Thyroid gland (tissue), 4 donors: Measurements from ENCODE around the gene NPIPB2. TPM values are rescaled to one million over a fixed set of nuclear protein-coding genes. Genes with fewer than 3 reads are reported as not detected.
"Not testable (repeated sequence)": the region's sequence is repeated elsewhere in the genome, so short reads cannot be mapped to it uniquely, and the experiment has no call there.

Experiments
- DNase-seq, 2 donors: peaks; one replicate each; pipeline ENCODE4 v3.0.0-alpha.2; 2019
- H3K27ac ChIP-seq, 3 donors: fragments of 200-600 bp; sonication (generic); 1 replicate in 2 of 3; 2 replicates in 1 of 3; pipeline ENCODE4 v1.5.1; 2016 to 2019; ENCODE audit warnings: mild to moderate bottlenecking in 1 of 3, moderate library complexity in 1 of 3
- H3K27me3 ChIP-seq: fragments of 200-600 bp; sonication (generic); one replicate; pipeline ENCODE4 v1.5.1; 2019
- H3K36me3 ChIP-seq, 2 donors: fragments of 200-600 bp; sonication (generic); one replicate each; pipeline ENCODE4 v1.5.1; 2016 to 2019
- H3K4me1 ChIP-seq, 2 donors: fragments of 200-600 bp; sonication (generic); one replicate each; pipeline ENCODE4 v1.5.1; 2017 to 2019
- H3K4me3 ChIP-seq, 3 donors: fragments of 200-600 bp; sonication (generic); replicated peaks in 1 of 3; 1 replicate in 2 of 3; 2 replicates in 1 of 3; pipeline ENCODE4 v1.5.1; 2016; ENCODE audit warnings: mild to moderate bottlenecking in 1 of 3
- H3K9me3 ChIP-seq: fragments of 200-600 bp; sonication (generic); one replicate; pipeline ENCODE4 v1.5.1; 2017
- CTCF ChIP-seq, 6 experiments: fragments of 200-600 bp in 3 of 6; fragments of 450-650 bp in 3 of 6; sonication (generic) in 3 of 6; IDR thresholded peaks; one replicate each; pipeline ENCODE4 v1.5.1; 2016 to 2019; ENCODE audit warnings: antibody characterized with exemption in 6 of 6, mild to moderate bottlenecking in 2 of 6, inconsistent platforms in 1 of 6, moderate library complexity in 1 of 6
- POLR2A ChIP-seq, 2 donors: fragments of 450-650 bp; IDR thresholded peaks; one replicate each; pipeline ENCODE4 v1.6.1; 2017; ENCODE audit warnings: antibody characterized with exemption in 2 of 2, mild to moderate bottlenecking in 2 of 2, moderate library complexity in 1 of 2
- WGBS, 2 donors: methylation state at CpG; one replicate each; pipeline ENCODE4 v1.1.5; 2017; 5-methylcytosine and 5-hydroxymethylcytosine counted together
- intact Hi-C: fragments of 100-400 bp; cut with DNase I; formaldehyde crosslinking; loops from one replicate; pipeline ENCODE4 v1.15.1; 2023
- total RNA-seq, 4 donors: library from RNA; depleted of rRNA; stranded (reverse); fragments of >200 nt; gene quantifications; one replicate each; pipeline ENCODE4 v1.2.3, GENCODE V29; 2016

The NPIPB2 gene
- total RNA-seq, 4 donors from 2014 or later: 5.9 to 34.4 (median 9.7) TPM

DNA sequence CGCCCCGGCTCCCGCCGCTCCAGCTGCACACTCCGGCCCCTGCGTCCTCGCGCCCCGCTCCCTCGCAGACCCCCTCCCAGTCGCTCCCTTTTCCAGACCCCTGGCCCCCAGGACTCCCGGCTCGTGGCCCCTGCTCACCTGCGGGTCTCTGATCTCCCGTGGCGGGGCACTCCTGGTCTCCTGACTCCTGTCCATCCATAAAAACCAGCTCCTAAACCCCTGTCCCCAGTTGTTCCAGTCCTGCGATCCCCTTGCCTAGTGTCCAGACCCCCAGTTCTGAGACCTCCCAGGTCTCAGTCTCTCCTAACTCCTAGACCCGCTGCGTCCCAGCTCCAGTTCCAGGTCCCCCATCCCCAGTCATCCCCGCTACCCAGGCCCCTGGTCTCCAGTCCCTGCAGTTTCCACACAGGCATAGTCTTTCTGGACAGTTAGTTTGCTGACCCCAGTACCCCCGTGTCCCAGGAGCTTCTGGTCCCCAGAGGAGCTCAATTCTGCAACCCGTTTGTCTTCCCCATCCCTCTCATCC is 35.1 kb upstream of the NPIPB2 start:
- Histone ChIP-seq H3K4me1 (peaks cover 12 to 17% of the 10 kb centered on the region in 2 donors), H3K27ac (peak overlapping the region; percentile 46 to 73 (median 69)), H3K36me3 (no peaks in the 10 kb centered on the region), H3K4me3 (peak overlapping the region; percentile 39 to 75 (median 61)), H3K9me3 (no peaks in the 10 kb centered on the region), H3K27me3 (no peaks in the 10 kb centered on the region)
- intact Hi-C loops: no loop called here
- WGBS, 2 donors: 1 to 2% methylated on average over 7 to 11 of the region's 22 CpGs
- TF ChIP-seq CTCF (IDR thresholded peaks at IDR 0.05) (no peak), POLR2A (IDR thresholded peaks at IDR 0.05) (peak in 1 of 2 donors; percentile 20)
- no peak for DNase-seq

GRCh38 chr16:11973070-11973469 is 31.2 kb upstream of the NPIPB2 start:
- Histone ChIP-seq H3K4me3 (no peak overlapping the region), H3K36me3 (no peaks in the 10 kb centered on the region), H3K9me3 (no peaks in the 10 kb centered on the region), H3K4me1 (peaks cover 12 to 17% of the 10 kb centered on the region in 2 donors), H3K27me3 (no peaks in the 10 kb centered on the region), H3K27ac (peak overlapping the region; percentile 63 to 84 (median 83))
- peak; percentile 80 to 83 for DNase-seq
- intact Hi-C loops: no loop called here
- 49 to 59% methylated on average over 4 to 5 of the region's 5 CpGs for WGBS, 2 donors
- TF ChIP-seq CTCF (IDR thresholded peaks at IDR 0.05) (no peak), POLR2A (IDR thresholded peaks at IDR 0.05) (no peak)

- DNase-seq: no peak
- H3K4me1 ChIP-seq: peaks cover 11 to 12% of the 10 kb centered on the region in 2 donors
- no peaks in the 10 kb centered on the region for H3K9me3 ChIP-seq
- H3K27me3 ChIP-seq: no peaks in the 10 kb centered on the region
- TF ChIP-seq POLR2A (IDR thresholded peaks at IDR 0.05): no peak
- peak in 2 of 6 experiments; percentile 22 to 29 for TF ChIP-seq CTCF (IDR thresholded peaks at IDR 0.05)
- no peak overlapping the region for H3K27ac ChIP-seq
- no peaks in the 10 kb centered on the region for H3K36me3 ChIP-seq
- H3K4me3 ChIP-seq: no peak overlapping the region
- intact Hi-C loops: no loop called here
- 72 to 74% methylated on average over 11 of the region's 11 CpGs for WGBS, 2 donors
Observed at GRCh38 chr16:11972128-11972527, 30.3 kb upstream of the NPIPB2 start.

DNA sequence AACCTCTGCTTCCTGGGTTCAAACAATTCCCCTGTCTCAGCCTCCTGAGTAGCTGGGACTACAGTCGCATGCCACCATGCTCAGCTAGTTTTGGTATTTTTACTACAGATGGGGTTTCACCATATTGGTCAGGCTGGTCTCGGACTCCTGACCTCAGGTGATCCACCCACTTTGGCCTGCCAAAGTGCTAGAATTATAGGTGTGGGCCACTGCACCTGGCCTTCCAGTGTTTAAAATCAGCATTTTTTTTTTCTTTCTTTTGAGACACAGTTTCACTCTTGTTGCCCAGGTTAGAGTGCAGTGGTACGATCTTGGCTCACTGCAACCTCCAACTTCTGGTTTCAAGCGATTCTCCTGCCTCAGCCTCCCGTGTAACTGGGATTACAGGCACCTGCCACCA is 28.4 kb upstream of the NPIPB2 start:
- H3K4me1 ChIP-seq: peaks cover 6 to 17% of the 10 kb centered on the region in 2 donors
- WGBS, 2 donors: 96 to 97% methylated on average over 5 of the region's 5 CpGs

DNA sequence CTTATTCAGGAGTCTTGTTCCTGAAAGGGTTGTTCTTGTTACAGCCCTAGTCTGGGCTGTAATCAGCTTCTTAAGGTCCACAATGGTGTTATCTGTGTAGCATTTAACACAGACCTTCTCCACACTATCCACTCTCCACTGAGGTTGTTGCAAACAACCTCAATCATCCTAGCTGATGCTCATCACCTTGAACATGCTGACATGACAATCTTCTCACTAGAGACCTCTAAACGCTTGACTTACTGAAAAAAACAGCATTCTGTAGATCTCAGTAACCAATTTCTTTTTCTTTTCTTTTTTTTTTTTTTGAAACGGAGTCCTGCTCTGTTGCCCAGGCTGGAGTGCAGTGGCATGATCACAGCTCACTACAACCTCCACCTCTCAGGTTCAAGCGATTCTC is 26.7 kb upstream of the NPIPB2 start:
- TF ChIP-seq CTCF (IDR thresholded peaks at IDR 0.05) (no peak), POLR2A (IDR thresholded peaks at IDR 0.05) (no peak)
- Histone ChIP-seq H3K4me3 (no peak overlapping the region), H3K36me3 (no peaks in the 10 kb centered on the region), H3K4me1 (peaks cover 19 to 28% of the 10 kb centered on the region in 2 donors), H3K9me3 (no peaks in the 10 kb centered on the region), H3K27me3 (no peaks in the 10 kb centered on the region), H3K27ac (no peak overlapping the region)
- intact Hi-C loops: no loop called here
- DNase-seq: no peak
- 90 to 91% methylated on average over 3 of the region's 3 CpGs for WGBS, 2 donors

More for the DNA sequence above, 28.4 kb upstream of the NPIPB2 start:
- H3K27ac ChIP-seq, intact Hi-C loops, H3K4me3 ChIP-seq, DNase-seq, H3K9me3 ChIP-seq, H3K27me3 ChIP-seq, H3K36me3 ChIP-seq: not testable (repeated sequence)
